ENCODE data around the gene PCSK7.
A peak's percentile ranks its signal among the peaks of the same experiment; 100 is the strongest.

Gene PCSK7

DNA sequence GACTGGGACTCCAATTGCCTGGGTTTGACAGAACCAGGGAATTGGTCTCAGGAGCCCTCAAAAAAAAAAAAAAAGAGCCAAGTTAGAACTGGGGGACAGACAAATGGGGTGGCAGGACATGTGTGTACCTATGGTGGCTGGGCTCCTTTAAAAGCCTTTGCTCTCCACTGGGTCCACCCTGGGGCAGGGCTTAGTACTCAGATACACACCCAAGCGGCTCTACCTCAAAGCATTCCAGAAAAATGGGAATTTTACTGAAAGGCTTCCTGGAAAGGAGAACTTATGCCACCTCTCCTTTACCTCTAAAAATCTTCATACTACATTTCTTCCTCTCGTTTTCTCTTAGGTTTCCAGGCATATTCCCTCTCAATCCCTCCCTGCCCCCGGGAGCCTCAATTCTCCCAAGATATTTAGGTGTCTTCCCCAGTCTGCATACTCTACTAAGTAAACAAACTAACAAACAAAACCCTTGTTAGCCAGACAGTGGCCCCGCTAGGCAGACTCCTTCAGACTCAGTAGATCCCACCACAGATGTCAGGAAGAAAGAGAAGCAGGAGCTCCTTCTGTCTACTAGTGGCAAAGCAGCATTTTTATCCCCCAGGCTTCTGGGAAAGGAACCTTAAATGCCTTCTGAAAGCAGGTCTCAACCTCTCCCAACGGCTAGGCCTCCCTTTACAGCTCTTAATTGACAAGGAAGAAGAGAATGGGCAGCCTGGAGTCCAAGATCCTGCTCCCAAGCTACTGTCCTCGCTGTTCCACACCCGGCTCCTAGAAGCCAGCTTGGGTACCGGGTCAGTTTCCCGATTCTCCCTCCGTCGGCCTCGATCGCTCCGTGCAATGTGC lies 653 bp downstream of the PCSK7 start:
- no peak for DNase-seq (ENCODE audit: low read depth)

GRCh38 chr11:117230286-117230961 lies 1.4 kb downstream of the PCSK7 start:
- DNase-seq (ENCODE audit: low read depth), result no peak

DNA sequence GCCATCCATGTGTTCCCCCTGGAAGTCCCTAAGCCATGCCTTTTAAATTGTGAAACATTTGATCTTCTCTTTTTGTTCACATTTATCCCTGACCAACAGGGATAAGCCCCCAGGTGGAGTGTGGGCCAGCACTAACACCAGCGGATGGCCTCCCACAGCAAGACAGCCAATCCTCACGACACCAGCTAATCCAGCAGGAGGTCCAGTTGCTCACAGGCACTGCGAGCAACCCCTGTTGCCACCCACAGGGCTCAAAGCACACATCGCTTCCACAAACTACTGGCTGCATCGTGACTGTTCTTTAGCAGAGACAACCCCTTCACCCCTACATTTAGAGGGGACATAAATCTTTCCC lies 2.0 kb downstream of the PCSK7 start:
- no peak for DNase-seq (ENCODE audit: low read depth)

GRCh38 chr11:117229411-117229810 lies 2.5 kb downstream of the PCSK7 start:
- DNase-seq (ENCODE audit: low read depth), result no peak

GRCh38 chr11:117228091-117228490 lies 3.8 kb downstream of the PCSK7 start:
- DNase-seq (ENCODE audit: low read depth), result no peak

DNA sequence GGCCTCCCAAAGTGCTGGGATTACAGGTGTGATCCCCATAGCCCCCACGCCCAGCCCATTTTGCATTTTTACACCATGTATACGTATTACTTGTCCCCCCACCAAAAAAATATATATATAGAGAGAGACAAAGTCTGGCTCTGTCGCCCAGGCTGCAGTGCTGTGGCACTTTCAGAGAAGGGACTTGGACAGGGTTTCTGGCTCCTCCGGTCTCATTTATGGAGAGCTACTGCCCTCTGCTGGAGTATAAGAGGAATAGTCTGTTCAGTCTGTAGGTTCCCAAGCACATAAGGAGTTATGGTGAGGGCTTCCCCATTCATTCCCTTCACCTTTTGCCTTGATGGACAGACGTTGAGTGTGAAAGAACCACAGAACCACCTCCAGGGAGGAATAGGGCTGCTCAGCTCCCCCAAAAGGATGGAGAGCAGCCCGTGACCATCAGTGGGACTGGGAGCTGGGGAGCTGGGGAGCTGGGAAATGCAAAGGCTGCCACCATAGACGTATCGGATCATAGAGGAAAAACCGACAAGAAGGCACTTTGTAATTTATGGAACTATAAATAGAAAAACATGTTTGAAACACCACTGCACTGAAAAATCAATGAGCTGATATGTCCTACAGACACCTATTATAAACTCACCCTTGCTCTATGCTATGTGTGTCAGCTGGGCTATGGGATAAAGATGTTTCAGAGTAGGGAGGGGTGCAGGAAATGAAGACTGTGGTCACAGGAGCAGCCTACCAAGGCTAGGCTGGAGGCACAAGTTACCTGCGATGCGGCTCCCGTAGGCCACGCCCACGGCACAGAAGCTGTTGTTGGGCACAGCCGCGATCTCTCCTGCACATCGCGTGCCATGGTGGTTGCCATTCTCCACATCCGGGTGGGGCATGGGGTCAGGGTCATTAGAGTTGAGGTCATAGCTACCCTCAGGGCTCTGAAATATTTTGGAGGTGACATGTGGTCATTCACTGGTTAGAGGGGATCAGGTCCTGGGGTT lies 5.2 kb downstream of the PCSK7 start:
- DNase-seq (ENCODE audit: low read depth), result peak; percentile 56

DNA sequence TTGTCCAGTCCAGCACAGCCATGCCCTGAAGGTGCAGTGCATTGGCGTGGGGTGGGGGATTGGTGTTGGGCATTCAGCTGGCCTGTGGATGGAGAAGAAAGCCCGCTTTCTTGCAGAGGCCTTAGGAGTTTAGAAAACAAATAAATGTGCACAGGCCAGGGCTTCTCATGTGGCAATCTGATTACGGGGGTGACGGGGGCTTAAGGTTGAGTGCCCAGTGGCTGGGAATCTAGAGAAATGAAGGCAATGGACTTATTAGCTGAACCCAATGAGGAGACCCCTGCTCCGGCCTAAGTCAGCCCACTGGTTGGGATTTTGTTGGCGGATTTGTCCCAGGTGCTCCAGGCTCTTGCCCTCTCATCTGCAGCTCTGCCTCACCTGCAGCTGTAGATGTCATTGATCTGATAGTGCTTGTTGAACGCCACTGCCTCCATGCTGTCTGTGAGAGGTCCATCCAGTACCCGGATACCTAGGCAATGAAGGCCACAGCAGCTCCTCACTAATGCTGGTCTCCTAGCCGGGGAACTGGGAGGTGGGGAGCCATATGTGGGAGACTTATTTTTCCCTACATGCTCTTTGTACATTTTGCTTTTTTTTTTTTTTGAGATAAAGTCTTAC lies 6.2 kb downstream of the PCSK7 start:
- no peak for DNase-seq (ENCODE audit: low read depth)

DNA sequence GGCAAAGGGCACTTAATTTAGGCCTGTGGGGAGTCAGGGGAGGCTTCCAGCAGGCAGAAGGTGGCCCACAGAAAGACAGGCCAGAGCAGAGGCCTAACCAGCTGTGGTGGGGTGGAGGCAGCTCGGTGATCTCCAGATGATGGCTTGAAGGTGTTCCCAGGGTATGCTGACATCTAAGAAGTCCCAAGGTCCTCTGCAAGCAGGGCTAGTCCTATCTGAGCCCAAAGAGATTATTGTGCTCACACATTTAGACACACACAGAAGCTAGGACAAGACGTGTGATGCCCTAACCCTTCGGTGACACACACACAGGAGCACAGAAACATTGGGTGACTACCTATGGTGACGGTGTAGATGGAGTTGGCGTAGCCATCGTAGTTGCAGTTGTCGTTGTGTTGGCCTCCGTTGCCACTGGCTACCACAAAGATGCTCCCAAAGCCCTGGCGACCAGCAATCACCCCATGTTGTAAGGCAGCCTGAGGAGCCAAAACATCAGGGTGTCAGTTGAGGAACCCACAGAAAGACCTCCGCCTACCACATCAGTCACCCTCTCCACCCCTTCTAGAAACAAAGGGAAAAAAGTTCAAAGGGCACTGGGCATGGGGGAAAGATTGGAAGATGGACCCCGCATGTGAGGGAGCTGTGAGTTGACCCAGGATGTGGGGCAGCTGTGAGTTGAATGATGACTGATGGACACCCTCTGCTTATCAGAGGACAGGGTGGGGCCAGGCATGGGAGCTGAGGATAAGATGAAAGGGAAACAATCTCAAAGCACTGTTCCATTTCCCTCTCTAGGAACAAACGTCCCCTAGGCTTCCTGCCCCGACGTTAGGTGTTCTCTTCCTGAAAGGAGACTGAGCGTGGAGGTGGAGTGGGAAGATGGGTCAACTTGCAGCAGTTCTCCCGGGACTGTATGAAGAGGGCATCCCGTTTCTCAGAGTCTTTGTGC lies 7.9 kb downstream of the PCSK7 start:
- DNase-seq (ENCODE audit: low read depth), result no peak

GRCh38 chr11:117222991-117223740 lies 8.7 kb downstream of the PCSK7 start:
- DNase-seq (ENCODE audit: low read depth), result no peak

DNA sequence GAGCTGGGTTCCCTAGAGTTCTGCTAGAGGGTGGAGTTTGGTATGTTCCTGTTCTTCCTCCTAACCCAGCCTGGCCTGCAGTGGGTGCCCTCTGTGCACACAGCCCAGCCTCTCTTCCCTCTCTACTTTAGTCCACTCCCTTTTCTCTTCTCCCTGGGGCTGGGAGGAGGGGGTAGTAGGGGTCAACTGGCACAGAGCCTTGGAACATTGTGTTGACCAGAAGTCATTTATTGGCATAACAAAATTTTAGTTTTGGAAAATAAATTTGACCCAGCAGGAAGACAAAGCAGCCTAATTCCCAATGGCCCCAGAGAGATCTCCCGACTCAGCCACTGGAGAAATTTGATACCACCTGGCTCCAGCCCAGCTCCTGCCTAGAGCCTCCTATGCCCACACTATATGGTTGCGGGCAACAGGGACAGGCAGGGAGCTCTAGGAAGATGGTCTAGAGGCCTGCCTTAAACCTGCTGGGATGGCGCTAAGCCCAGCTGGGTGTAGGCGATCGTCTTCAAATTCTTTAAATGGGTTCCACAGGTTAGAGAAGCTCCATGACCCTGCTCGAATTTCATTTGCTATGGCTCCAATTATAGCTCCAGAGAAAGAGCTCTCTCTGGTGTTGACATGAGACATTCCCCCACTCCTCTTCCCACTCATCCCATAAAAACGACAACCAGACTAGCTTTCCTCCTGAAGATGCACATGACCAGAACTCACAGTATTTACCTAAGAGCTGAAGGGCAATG lies 9.9 kb downstream of the PCSK7 start:
- DNase-seq (ENCODE audit: low read depth), result peak; percentile 84

- DNase-seq (ENCODE audit: low read depth), result no peak
These were observed 10.7 kb downstream of the PCSK7 start for GRCh38 chr11:117220999-117221774.

GRCh38 chr11:117220568-117220967 lies 11.3 kb downstream of the PCSK7 start:
- DNase-seq (ENCODE audit: low read depth), result no peak

- no peak for DNase-seq (ENCODE audit: low read depth)
These were observed 11.9 kb downstream of the PCSK7 start for GRCh38 chr11:117219995-117220394.

GRCh38 chr11:117219455-117219854 lies 12.4 kb downstream of the PCSK7 start:
- no peak for DNase-seq (ENCODE audit: low read depth)

GRCh38 chr11:117219001-117219400 lies 12.9 kb downstream of the PCSK7 start:
- no peak for DNase-seq (ENCODE audit: low read depth)

- no peak for DNase-seq (ENCODE audit: low read depth)
These were observed 13.5 kb downstream of the PCSK7 start for GRCh38 chr11:117218133-117218915.

Measured in fibroblast of the conjunctiva (primary cell).